GM21360 (cell line): ENCODE measurements around the gene RAB3C.

Experiments used
- ATAC-seq: cut with Tn5 transposase; IDR thresholded peaks from one replicate; pipeline ENCODE4 v1.9.1; 2021; ENCODE audit warnings: mild to moderate bottlenecking, moderate library complexity; ENCODE audit not compliant: unreplicated experiment

The RAB3C gene

GRCh38 chr5:58860680-58861079 lies 277.8 kb downstream of the RAB3C start:
- ATAC-seq = no peak

DNA sequence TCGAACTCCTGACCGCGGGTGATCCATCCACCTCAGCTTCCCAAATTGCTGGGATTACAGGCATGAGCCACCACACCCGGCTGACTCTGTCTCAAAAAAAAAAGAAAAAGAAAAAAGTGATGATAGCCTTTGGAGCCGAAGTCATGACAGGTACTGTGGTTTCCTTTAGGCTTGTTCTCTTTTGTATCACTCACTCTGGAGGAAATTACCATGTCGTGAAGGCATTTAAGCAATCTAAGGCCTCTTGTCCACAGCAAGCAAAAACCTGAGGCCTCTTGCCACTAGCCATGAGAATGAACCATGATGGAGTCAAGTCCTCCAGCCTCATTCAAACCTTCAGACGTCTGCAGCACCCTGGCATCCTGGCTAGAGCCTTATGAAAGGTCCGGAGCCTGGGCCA lies 286.1 kb downstream of the RAB3C start:
- no peak for ATAC-seq

DNA sequence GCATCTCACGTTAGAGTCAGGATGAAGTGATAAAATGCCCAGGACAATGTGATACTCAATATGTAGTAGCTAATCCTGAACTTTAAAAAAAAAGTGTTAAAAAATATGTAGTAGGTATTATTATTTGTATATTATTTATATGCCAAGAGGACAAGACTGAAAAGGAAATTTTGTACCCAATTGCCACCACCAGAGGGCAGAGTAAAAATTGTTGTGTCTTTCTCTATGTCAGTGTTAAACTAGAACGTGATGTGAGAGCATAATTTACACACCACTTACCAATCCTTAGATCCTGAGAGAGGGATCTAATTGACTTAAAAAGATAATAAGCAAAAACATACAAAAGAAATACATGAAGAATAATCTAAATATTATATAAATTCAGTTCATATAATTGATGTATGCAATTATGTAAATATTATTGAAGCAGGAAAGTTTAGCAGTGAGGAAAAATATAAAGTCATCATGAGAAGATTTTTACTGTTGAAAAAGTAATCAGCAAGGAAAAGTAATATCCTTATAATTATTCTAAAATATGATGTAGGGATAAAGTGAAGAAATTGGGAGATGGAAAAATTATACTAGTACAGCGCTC lies 288.9 kb downstream of the RAB3C start:
- peak; percentile 60 for ATAC-seq

DNA sequence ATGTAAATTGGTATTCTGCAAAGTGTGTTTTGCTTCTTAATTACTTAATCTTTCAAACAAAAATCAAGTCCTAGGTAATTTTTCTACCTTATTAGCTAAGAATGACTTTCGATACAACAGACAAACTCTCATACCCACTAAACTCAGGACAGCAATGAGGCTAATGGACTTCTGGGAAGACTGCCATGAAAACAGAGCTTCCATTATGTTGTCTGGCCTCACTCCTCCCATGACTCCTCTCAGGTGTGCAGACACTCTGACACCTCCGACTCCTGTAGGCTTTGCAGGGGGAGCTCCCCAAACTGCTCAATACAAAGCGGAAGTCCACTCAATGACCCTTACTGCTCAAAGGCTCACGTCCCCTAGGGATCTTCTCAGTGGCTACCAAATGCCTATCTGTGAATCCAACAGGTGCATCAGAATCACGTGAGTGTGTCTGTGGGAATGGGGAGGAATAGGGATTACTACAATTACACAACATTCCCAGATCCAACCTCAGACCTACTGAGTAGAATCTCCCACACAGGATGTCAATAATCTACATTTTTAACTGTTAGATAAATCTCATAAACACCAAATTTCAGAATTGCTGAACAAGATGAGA lies 289.9 kb downstream of the RAB3C start:
- no peak for ATAC-seq

GRCh38 chr5:58875599-58875998 lies 292.7 kb downstream of the RAB3C start:
- ATAC-seq = no peak

DNA sequence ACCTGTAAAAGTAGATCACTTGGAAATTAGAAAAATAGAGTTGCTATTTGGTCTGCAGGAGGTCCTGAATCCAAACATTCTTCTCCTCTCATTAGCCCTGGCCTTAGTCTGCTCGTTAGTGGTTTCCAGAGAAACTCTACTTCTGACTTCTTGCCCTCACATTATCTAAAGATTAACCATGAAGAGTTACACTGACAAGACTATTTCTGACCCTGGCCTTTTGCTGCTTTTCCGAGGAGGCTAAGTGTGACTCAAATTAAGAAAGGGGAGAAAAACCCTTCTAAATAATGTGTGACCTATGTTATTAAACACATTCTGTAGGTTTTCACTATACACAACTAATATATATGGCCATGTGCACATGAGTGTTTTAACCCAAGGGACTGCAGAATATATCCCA lies 302.4 kb downstream of the RAB3C start:
- ATAC-seq = no peak

GRCh38 chr5:58886315-58887207 lies 303.7 kb downstream of the RAB3C start:
- ATAC-seq = peak; percentile 81

DNA sequence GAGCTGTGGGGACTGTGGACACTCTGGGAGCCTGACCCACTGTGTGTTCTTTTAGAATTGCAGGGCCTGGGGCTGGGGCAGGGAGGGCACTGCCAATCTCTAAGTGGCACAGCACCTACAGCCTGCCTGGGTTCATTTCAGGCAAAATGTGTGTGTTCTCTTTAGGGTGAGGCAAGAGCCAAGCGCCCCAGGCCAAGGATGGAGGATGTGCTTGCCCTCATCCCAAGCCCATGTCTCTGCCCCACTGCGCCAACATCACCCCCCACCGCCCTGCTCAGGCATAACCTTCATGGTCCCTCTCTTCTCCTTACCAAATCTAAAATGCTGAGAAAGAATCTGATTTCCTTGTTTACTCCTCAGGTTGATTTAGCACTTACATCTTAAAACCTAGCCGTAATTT lies 304.4 kb downstream of the RAB3C start:
- no peak for ATAC-seq

- no peak for ATAC-seq
These were observed 305.0 kb downstream of the RAB3C start for GRCh38 chr5:58887721-58888409.

GRCh38 chr5:58890265-58890664 lies 307.4 kb downstream of the RAB3C start:
- no peak for ATAC-seq

GRCh38 chr5:58890701-58891085 lies 307.8 kb downstream of the RAB3C start:
- no peak for ATAC-seq

- ATAC-seq = no peak
These were observed 308.5 kb downstream of the RAB3C start for GRCh38 chr5:58891086-58891970.

- no peak for ATAC-seq
These were observed 309.1 kb downstream of the RAB3C start for GRCh38 chr5:58891971-58892343.

DNA sequence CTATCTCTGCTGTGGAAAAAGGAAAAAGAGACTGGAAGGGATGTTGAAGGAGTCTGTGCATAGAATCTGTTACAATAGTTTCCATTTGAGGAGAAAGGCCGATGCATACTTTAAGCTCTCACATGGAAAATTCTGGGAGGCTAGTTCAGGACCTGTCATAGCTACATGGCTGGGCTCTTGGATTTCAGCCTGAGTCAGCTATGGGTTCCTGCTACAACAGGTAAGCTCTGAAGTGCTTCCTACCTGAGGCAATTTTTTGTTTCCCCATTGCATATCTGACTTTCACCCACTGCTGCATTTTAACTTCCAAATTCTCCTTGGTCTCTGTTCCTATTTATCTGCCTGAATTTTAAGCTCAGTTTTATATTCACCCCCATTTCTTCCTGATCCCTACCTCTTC lies 310.7 kb downstream of the RAB3C start:
- no peak for ATAC-seq

GRCh38 chr5:58898006-58898405 lies 315.1 kb downstream of the RAB3C start:
- no peak for ATAC-seq

DNA sequence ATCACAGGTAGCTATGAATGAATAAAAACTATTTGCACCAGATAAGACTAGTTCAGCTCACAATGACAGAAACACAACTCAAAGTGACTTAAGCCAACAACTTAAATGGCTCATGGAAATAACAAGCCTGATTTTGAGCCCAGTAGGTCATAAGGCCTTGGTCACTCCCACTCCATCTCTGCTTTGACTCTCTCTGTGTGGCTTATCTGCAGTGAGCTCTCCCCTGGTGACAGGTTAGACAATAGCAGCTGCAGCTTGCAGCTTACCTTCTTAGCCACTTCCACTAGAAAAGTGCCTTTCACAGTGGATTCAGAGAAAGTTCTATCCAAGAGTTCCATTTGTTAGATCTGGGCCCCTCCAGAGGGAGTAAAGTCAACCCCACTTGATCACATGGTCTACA lies 315.7 kb downstream of the RAB3C start:
- ATAC-seq = no peak

DNA sequence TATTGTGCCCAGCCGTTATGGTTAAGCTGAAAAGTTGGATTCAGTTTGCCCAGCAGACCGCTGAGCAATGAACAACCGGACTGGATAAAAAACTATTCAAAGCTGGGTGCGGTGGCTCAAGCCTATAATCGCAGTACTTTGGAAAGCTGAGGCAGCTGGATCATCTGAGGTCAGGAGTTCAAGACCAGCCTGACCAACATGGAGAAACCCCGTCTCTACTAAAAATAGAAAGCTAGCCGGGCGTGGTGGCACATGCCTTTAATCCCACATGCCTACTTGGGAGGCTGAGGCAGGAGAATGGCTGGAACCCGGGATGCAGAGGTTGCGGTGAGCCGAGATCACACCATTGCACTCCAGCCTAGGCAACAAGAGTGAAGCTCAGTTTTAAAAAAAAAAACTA lies 318.4 kb downstream of the RAB3C start:
- ATAC-seq = no peak

- no peak for ATAC-seq
These were observed 319.4 kb downstream of the RAB3C start for GRCh38 chr5:58902305-58902704.

- no peak for ATAC-seq
These were observed 319.9 kb downstream of the RAB3C start for GRCh38 chr5:58902765-58903164.

DNA sequence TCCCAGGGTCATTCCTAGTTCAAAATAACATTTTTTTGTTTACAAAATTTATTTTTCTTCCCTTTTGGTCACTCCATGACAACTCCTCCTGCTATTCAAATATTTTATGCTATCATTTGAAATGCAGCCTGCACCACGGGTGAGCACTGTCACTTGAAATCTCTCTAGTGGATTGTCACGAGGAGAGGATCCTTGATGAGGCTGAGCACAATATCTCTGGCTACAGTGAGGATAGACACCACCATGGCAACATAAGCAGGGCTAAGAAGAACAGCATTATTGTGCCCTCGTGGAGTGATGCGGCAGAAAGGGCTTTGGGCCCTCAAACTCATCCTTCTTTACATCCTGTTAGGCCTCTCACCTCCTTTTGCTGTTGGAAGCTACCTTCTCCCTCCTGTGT lies 321.9 kb downstream of the RAB3C start:
- no peak for ATAC-seq

DNA sequence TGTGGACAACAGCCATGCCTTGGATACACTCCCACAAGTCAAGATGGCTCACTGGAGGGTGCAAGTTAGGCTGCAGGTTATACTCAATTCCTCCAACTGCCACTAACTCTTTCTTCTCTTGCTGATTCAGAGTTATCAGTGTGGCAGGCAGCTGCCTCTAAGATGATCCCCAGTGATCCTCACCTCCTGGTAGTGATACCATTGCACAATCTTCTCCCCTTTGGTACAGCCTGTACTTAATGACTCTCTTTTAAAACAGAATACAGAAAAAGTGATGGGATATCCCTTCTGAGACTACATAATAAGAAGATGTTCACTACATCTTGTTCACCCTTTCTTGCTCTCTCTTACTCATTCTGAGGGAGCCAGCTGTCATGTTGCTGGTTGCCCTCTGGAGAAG lies 323.1 kb downstream of the RAB3C start:
- ATAC-seq = no peak
